Right atrium auricular region (tissue), 2 donors: ENCODE measurements around the gene HSPA1B. TPM values are rescaled to one million over a fixed set of nuclear protein-coding genes. Genes with fewer than 3 reads are reported as not detected.

Experiments
- DNase-seq: peaks from one replicate; pipeline ENCODE4 v3.0.0-alpha.2; 2019; ENCODE audit warnings: low spot score
- H3K27ac ChIP-seq, 2 donors: fragments of 200-600 bp; sonication (generic); 1 replicate in 1 of 2; 2 replicates in 1 of 2; pipeline ENCODE4 v1.5.1; 2016 to 2019
- H3K27me3 ChIP-seq, 2 donors: fragments of 200-600 bp; sonication (generic); one replicate each; pipeline versions ENCODE4 v1.5.1 to v1.6.0; 2017 to 2019
- H3K36me3 ChIP-seq: fragments of 200-600 bp; sonication (generic); one replicate; pipeline ENCODE4 v1.5.1; 2016
- H3K4me1 ChIP-seq, 2 donors: fragments of 200-600 bp; sonication (generic); one replicate each; pipeline versions ENCODE4 v1.5.1 to v1.6.0; 2017 to 2019
- H3K4me3 ChIP-seq, 2 donors: fragments of 200-600 bp; sonication (generic); 1 replicate in 1 of 2; 2 replicates in 1 of 2; pipeline ENCODE4 v1.5.1; 2017 to 2019; ENCODE audit warnings: mild to moderate bottlenecking in 1 of 2, moderate library complexity in 1 of 2
- H3K9me3 ChIP-seq, 2 donors: fragments of 200-600 bp; sonication (generic); one replicate each; pipeline ENCODE4 v1.5.1; 2019
- total RNA-seq, 2 donors: library from RNA; depleted of rRNA; stranded (reverse); fragments of >200 nt; gene quantifications; one replicate each; pipeline ENCODE4 v1.1.0, GENCODE V29; 2016
- TF ChIP-seq, protein P1 (sequence below), 2 donors: fragments of 200-600 bp; sonication (generic); IDR thresholded peaks; one replicate each; pipeline ENCODE4 v1.5.1; 2019; ENCODE audit warnings: antibody characterized with exemption in 2 of 2

HSPA1B gene
- total RNA-seq, 2 donors from 2014 or later = 131 to 232 TPM

DNA sequence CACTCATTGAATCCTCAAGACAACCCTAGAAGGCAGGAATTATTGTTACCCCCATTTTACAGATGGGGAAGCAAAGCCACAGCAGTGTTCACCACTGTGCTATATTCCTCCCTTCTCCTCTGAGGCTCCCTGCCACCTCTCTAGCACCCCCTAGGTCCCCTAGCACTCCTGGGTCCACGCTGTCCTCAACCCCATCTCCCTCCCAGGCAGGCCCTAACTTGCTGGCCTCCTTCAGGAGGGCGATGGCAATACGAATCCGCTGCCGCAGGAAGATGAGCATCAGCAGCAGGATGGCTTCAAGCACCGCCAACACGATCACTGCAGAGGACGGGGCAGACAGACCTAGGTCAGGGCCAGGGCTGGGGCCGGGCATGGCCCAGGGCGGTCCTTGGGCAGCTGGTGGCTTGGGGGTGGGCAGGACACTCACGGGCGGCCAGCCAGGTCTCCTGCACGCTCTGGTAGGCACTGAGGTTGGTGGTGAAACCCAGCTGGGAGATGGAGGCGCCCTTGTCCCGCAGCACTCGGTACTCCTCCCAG lies 42.9 kb downstream of the HSPA1B start:
- Histone ChIP-seq H3K4me1 (no peaks in the 10 kb centered on the region), H3K9me3 (no peaks in the 10 kb centered on the region), H3K36me3 (no peaks in the 10 kb centered on the region), H3K27me3 (no peaks in the 10 kb centered on the region), H3K27ac (no peak overlapping the region), H3K4me3 (no peak overlapping the region)
- TF ChIP-seq, protein P1, sequence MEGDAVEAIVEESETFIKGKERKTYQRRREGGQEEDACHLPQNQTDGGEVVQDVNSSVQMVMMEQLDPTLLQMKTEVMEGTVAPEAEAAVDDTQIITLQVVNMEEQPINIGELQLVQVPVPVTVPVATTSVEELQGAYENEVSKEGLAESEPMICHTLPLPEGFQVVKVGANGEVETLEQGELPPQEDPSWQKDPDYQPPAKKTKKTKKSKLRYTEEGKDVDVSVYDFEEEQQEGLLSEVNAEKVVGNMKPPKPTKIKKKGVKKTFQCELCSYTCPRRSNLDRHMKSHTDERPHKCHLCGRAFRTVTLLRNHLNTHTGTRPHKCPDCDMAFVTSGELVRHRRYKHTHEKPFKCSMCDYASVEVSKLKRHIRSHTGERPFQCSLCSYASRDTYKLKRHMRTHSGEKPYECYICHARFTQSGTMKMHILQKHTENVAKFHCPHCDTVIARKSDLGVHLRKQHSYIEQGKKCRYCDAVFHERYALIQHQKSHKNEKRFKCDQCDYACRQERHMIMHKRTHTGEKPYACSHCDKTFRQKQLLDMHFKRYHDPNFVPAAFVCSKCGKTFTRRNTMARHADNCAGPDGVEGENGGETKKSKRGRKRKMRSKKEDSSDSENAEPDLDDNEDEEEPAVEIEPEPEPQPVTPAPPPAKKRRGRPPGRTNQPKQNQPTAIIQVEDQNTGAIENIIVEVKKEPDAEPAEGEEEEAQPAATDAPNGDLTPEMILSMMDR (IDR thresholded peaks at IDR 0.05) = no peak
- DNase-seq = no peak

DNA sequence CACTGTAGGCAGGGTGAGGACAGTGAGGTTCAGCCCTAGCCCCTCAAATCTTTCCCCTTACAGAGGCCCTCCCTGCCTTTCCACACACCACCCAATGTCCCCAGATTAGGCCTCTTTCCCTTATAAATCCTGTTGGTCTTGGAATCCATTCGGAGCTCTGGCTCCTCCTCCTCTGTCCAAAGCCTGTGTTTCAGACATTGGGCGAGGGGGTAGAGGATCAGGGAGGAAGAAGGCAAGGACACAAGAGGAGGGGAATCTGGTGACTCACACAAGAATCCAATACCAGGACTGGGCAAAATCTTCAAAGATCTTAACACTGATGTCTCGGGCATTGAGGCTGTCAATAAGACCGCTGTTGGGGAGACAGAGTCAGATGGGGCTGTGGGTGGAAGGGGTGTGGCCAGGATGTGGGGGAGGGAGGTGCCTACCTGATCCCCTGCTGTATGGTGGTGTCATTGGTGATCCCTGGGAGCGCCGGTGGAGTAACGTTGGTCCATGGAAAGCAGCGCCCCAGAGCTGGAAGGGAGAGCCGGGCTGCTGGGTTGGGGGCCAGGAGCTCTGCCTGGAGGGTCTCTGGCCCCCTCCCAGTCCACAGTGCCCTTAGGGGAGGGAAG lies 43.6 kb downstream of the HSPA1B start:
- Histone ChIP-seq H3K9me3 (no peaks in the 10 kb centered on the region), H3K27me3 (no peaks in the 10 kb centered on the region), H3K4me1 (no peaks in the 10 kb centered on the region), H3K4me3 (no peak overlapping the region), H3K36me3 (no peaks in the 10 kb centered on the region), H3K27ac (no peak overlapping the region)
- no peak for DNase-seq
- TF ChIP-seq, protein P1 (IDR thresholded peaks at IDR 0.05) = no peak

DNA sequence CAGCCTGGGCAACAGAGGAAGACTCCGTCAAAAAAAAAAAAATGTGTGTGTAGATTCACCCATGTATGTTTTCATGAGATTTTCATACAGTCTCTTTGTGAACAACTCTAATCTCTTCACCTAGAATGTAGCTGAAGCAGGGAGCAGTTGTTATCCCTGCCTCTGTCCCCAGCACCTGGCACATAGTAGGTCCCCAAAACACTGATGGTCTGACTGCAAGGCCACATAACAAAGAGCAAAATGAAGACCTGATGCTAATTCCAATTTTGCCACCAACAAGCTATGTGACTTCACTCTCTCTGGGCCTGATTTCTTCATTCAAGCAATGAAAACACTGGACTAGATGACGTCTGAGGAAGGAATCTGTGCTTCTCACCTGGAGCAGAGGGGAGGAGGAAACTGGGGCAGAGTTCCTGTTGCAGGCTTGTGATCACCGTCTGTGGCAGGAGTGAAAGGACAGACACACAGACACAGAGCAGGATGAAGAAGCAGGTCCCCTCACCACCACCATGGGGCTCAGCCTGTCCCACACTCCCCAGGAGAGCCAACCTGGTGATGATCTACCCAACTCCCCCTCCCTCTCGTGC lies 46.6 kb downstream of the HSPA1B start:
- Histone ChIP-seq H3K4me1 (no peaks in the 10 kb centered on the region), H3K9me3 (no peaks in the 10 kb centered on the region), H3K27me3 (no peaks in the 10 kb centered on the region), H3K4me3 (no peak overlapping the region), H3K27ac (no peak overlapping the region), H3K36me3 (no peaks in the 10 kb centered on the region)
- no peak for DNase-seq
- TF ChIP-seq, protein P1 (IDR thresholded peaks at IDR 0.05) = no peak

DNA sequence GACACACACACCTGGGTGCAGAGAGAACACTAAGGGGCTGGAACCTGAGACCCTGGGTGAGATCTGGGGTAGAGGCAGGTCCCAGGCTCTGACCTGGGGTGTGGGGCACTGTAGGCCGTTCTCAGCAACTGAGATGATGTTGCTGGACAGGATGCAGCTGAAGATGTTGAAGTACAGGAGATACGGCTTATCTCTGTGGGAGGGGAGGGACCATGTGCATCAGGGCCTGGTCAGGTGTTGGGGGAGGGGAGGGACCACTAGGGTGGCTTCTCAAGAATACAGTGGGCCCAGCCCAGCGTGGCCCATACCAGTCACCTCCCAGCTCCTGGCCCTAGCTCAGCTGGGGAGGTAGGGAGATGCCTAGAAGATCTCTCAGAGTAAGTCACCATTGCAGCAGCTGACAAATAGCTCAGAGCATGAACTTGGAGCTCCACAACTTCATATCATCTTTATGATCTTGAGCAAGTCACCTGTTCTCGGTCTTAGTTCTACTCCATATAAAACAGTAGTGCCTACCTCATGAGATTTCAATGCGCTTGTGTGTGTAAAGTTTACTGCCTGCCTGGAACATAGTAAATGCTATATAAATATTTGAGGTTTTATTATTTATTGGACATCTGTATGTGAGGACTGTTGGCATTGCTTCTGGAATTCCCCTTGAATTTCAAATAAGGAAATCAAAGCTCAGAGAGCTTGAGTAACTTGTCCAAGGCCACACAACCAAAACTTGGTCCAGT lies 47.5 kb downstream of the HSPA1B start:
- no peaks in the 10 kb centered on the region for H3K4me1 ChIP-seq
- no peaks in the 10 kb centered on the region for H3K9me3 ChIP-seq
- TF ChIP-seq, protein P1 (IDR thresholded peaks at IDR 0.05) = no peak
- H3K27me3 ChIP-seq = no peaks in the 10 kb centered on the region
- no peak for DNase-seq
- H3K4me3 ChIP-seq = no peak overlapping the region
- no peak overlapping the region for H3K27ac ChIP-seq
- peaks cover 5% of the 10 kb centered on the region for H3K36me3 ChIP-seq

DNA sequence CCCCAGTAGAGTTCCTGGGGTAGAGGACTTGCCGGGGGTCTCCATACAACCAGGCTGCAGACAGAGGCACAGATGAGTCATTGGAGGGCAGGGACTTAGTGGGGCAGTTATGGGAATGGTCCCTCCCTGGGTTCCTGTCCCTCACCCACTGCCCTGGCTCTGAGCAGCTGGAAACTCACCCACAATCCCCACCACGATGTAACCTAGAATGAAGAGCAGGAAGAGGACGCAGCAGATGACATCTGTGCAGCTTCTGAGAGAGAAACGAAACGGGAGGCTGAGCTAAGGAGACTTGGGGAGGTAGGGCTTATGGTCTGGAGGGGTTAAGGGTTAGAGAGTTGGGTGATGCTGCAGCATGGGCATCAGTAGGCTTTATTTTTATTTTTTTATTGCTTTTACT lies 48.3 kb downstream of the HSPA1B start:
- TF ChIP-seq, protein P1 (IDR thresholded peaks at IDR 0.05) = no peak
- no peaks in the 10 kb centered on the region for H3K27me3 ChIP-seq
- no peaks in the 10 kb centered on the region for H3K4me1 ChIP-seq
- no peak overlapping the region for H3K4me3 ChIP-seq
- no peaks in the 10 kb centered on the region for H3K9me3 ChIP-seq
- H3K27ac ChIP-seq = no peak overlapping the region
- DNase-seq = no peak
- peaks cover 13% of the 10 kb centered on the region for H3K36me3 ChIP-seq
